ENCODE data around the gene MICAL2. TPM values are rescaled to one million over a fixed set of nuclear protein-coding genes. Genes with fewer than 3 reads are reported as not detected.

The MICAL2 gene
- total and polyA plus RNA-seq, 2 of the 8 experiments (the other 6 are each of a cell fraction or from before 2014, with no cell fraction given): 1.3 to 4.1 TPM

- Histone ChIP-seq H2BK15ac (ENCODE audit: low read length) (no peak overlapping the region), H3K23ac (ENCODE audit: insufficient read length) (no peak overlapping the region), H3K18ac (ENCODE audit: extremely low read depth, low read length) (no peak overlapping the region), H2AFZ (ENCODE audit: low read length) (no peak overlapping the region), H3K79me2 (ENCODE audit: control insufficient read depth in 1 of 2, insufficient read depth in 2 of 2, low read length in 2 of 2) (no peaks in the 10 kb centered on the region; a peak in 1 of 4 replicates), H2AK5ac (ENCODE audit: low read depth, low read length) (no peak overlapping the region), H3K56ac (replicated peaks; ENCODE audit: insufficient read length, low read depth, low read length) (no peak overlapping the region), H2BK5ac (ENCODE audit: low read depth, low read length) (no peak overlapping the region), H3K9ac (replicated peaks in 1 of 4; ENCODE audit: extremely low read depth in 1 of 4, low read depth in 3 of 4, low read length in 3 of 4) (no peak overlapping the region), H3K27me3 (replicated peaks in 1 of 4; ENCODE audit: control insufficient read depth in 3 of 4, extremely low read depth in 1 of 4, insufficient read depth in 3 of 4, low read length in 3 of 4) (no peaks in the 10 kb centered on the region), H3K27ac (ENCODE audit: low read depth, low read length) (no peak overlapping the region), H3K14ac (ENCODE audit: insufficient read length) (no peak overlapping the region), H2BK120ac (replicated peaks; ENCODE audit: low read depth, low read length) (no peak overlapping the region), H2BK12ac (ENCODE audit: low read depth, low read length) (no peak overlapping the region), H3K4me1 (replicated peaks in 1 of 4; ENCODE audit: control insufficient read depth in 3 of 4, insufficient read depth in 4 of 4, low read length in 3 of 4) (no peaks in the 10 kb centered on the region), H3K36me3 (ENCODE audit: control insufficient read depth in 2 of 4, insufficient read depth in 4 of 4, low read length in 3 of 4) (no peaks in the 10 kb centered on the region), H4K91ac (replicated peaks; ENCODE audit: insufficient read length, low read length) (no peak overlapping the region), H3K4me3 (ENCODE audit: extremely low read depth in 1 of 4, insufficient read depth in 2 of 4, low read depth in 3 of 4, low read length in 4 of 4) (no peak overlapping the region), H3K79me1 (ENCODE audit: low read depth, low read length) (no peaks in the 10 kb centered on the region; the same call in 1 of the 2 replicates), H3K23me2 (ENCODE audit: low read depth, low read length) (peaks cover 4% of the 10 kb centered on the region; the same call in 1 of the 2 replicates), H4K5ac (ENCODE audit: insufficient read length, low read depth, low read length) (no peak overlapping the region), H4K8ac (ENCODE audit: extremely low read depth, insufficient read depth, low read length) (no peak overlapping the region), H3K9me3 (ENCODE audit: insufficient read depth in 2 of 2, low read depth in 1 of 2, low read length in 1 of 2) (0 out of 4 replicates have a peak, but pooled peaks cover 2 to 4% of the 10 kb centered on the region in 2 experiments), H3K4me2 (ENCODE audit: insufficient read depth in 1 of 2, low read depth in 2 of 2, low read length in 2 of 2) (no peak overlapping the region), H2BK20ac (ENCODE audit: low read length) (no peak overlapping the region), H3K4ac (replicated peaks; ENCODE audit: insufficient read length, low read depth, low read length) (no peak overlapping the region), H4K20me1 (replicated peaks in 1 of 2; ENCODE audit: control insufficient read depth in 1 of 2, insufficient read depth in 2 of 2, low read length in 2 of 2) (peaks cover 0 to 4% of the 10 kb centered on the region in 2 experiments)
- no peak for FAIRE-seq
- ChIA-PET CTCF (ENCODE audit: partially characterized antibody) (no interaction called here), POLR2A (ENCODE audit: partially characterized antibody) (no interaction called here)
- WGBS, 2 experiments (ENCODE audit: extremely low coverage in 1 of 2, insufficient coverage in 1 of 2, insufficient read length in 1 of 2, insufficient replicate concordance in 2 of 2, low coverage in 1 of 2, low lambda C conversion rate in 2 of 2, missing lambda C conversion rate in 1 of 2): 92% methylated on average over 3 of the region's 3 CpGs; no CpG with 5 or more reads in 1 of the 2 experiments
- DNase-seq (ENCODE audit: low read depth in 1 of 2, low spot score in 2 of 2): no peak
- TF ChIP-seq TBP (IDR thresholded peaks at IDR 0.05; ENCODE audit: low read depth, low read length): no peak
- no peak for TF ChIP-seq YY1 (IDR thresholded peaks at IDR 0.05; ENCODE audit: low read depth, low read length)
- TF ChIP-seq EGR1 (IDR thresholded peaks at IDR 0.05; ENCODE audit: borderline replicate concordance, low read depth, low read length): no peak
- TF ChIP-seq SRF (IDR thresholded peaks at IDR 0.05; ENCODE audit: low read depth, low read length): no peak
- no peak for TF ChIP-seq SIN3A (conservative IDR thresholded peaks at IDR 0.05 in 1 of 2, IDR thresholded peaks at IDR 0.05 in 1 of 2; ENCODE audit: low read depth in 1 of 2, low read length in 2 of 2)
- TF ChIP-seq ZNF274 (IDR thresholded peaks at IDR 0.05; ENCODE audit: borderline replicate concordance, extremely low read depth, low read length): no peak
- no peak for TF ChIP-seq SP2 (IDR thresholded peaks at IDR 0.05; ENCODE audit: low read length)
- no peak for TF ChIP-seq SUZ12 (IDR thresholded peaks at IDR 0.05; ENCODE audit: low read length)
Measured at GRCh38 chr11:12169822-12170221, 59.4 kb downstream of the MICAL2 start.

Measured in H1 (cell line).